Measurements from ENCODE around the gene MSH5. TPM values are rescaled to one million over a fixed set of nuclear protein-coding genes. Genes with fewer than 3 reads are reported as not detected.

MSH5 gene
- total and polyA plus RNA-seq, 2 of the 13 experiments (the other 11 are each of a cell fraction or from before 2014, with no cell fraction given) = 10.2 to 38.7 TPM

- peak; percentile 79 for TF ChIP-seq NCOR1 (IDR thresholded peaks at IDR 0.05; ENCODE audit: borderline replicate concordance, low read length)
- peak; percentile 89; the same call in 1 of the 2 replicates for TF ChIP-seq ZNF414 (CRISPR knock-in tag; IDR thresholded peaks at IDR 0.05)
- TF ChIP-seq MED8 (CRISPR knock-in tag; IDR thresholded peaks at IDR 0.05; ENCODE audit: insufficient replicate concordance) = peak; percentile 22
- peak; percentile 20; the same call in 1 of the 2 replicates for TF ChIP-seq ZSCAN20 (CRISPR knock-in tag; IDR thresholded peaks at IDR 0.05; ENCODE audit: borderline replicate concordance)
- TF ChIP-seq SATB2 (CRISPR knock-in tag; IDR thresholded peaks at IDR 0.05) = peak; percentile 40; the same call in 1 of the 2 replicates
- TF ChIP-seq FOXP4 (CRISPR knock-in tag; IDR thresholded peaks at IDR 0.05) = 0 out of 2 replicates have a peak, but pooled peaks have one; percentile 11
- no peak for TF ChIP-seq AHR (CRISPR knock-in tag; IDR thresholded peaks at IDR 0.05)
- TF ChIP-seq FOXO4 (CRISPR knock-in tag; conservative IDR thresholded peaks at IDR 0.05) = no peak
- no peak for TF ChIP-seq MAFK (conservative IDR thresholded peaks at IDR 0.05 in 1 of 2, IDR thresholded peaks at IDR 0.05 in 1 of 2; ENCODE audit: low read length in 2 of 2)
- no peak for TF ChIP-seq KMT2A (CRISPR knock-in tag; IDR thresholded peaks at IDR 0.05)
- TF ChIP-seq ZNF740 (CRISPR knock-in tag; IDR thresholded peaks at IDR 0.05) = 0 out of 2 replicates have a peak, but pooled peaks have one; percentile 17
- TF ChIP-seq POLR2G (IDR thresholded peaks at IDR 0.05; ENCODE audit: low read depth, low read length) = peak; percentile 97
- 0 out of 2 replicates have a peak, but pooled peaks have one; percentile 64 for TF ChIP-seq ELF4 (CRISPR knock-in tag; IDR thresholded peaks at IDR 0.05; ENCODE audit: borderline replicate concordance)
- peak; percentile 77; the same call in 1 of the 2 replicates for TF ChIP-seq ZFP91 (CRISPR knock-in tag; IDR thresholded peaks at IDR 0.05; ENCODE audit: borderline replicate concordance)
- 0 out of 2 replicates have a peak, but pooled peaks have one; percentile 14 for TF ChIP-seq ZNF337 (CRISPR knock-in tag; IDR thresholded peaks at IDR 0.05; ENCODE audit: borderline replicate concordance, low read depth)
- 0 out of 2 replicates have a peak, but pooled peaks have one; percentile 27 for TF ChIP-seq ZNF777 (CRISPR knock-in tag; IDR thresholded peaks at IDR 0.05)
- peak; percentile 92 for TF ChIP-seq ZNF564 (CRISPR knock-in tag; IDR thresholded peaks at IDR 0.05)
- no peak for TF ChIP-seq NFIB (CRISPR knock-in tag; IDR thresholded peaks at IDR 0.05; ENCODE audit: borderline replicate concordance)
- peak; percentile 79; the same call in 1 of the 2 replicates for TF ChIP-seq SSRP1 (CRISPR knock-in tag; IDR thresholded peaks at IDR 0.05)
- no peak for TF ChIP-seq SP1 (IDR thresholded peaks at IDR 0.05)
- TF ChIP-seq SP1 (CRISPR knock-in tag; IDR thresholded peaks at IDR 0.05) = peak; percentile 71
- no peak for TF ChIP-seq PHF5A (CRISPR knock-in tag; IDR thresholded peaks at IDR 0.05; ENCODE audit: low read depth, unreplicated experiment)
- TF ChIP-seq ZNF768 (CRISPR knock-in tag; IDR thresholded peaks at IDR 0.05) = no peak
- peak; percentile 54; the same call in 1 of the 2 replicates for TF ChIP-seq IRX3 (CRISPR knock-in tag; IDR thresholded peaks at IDR 0.05; ENCODE audit: borderline replicate concordance, low read depth)
Observed at GRCh38 chr6:31729979-31730630, 9.7 kb upstream of the MSH5 start (continued).

All from HepG2 (cell line).